Astrocyte of the spinal cord (primary cell): ENCODE results near the gene DISC1.

Source experiments
- DNase-seq: peaks from one replicate; pipeline ENCODE4 v3.0.0; 2011; ENCODE audit warnings: low read depth, low spot score
- H3K4me3 ChIP-seq: 2 replicates; pipeline ENCODE4 v1.5.1; 2011; ENCODE audit warnings: low read depth, mild to moderate bottlenecking, low read length, moderate library complexity
- CTCF ChIP-seq: IDR thresholded peaks from 2 replicates; pipeline ENCODE4 v1.5.1; 2012; ENCODE audit warnings: low read depth, mild to moderate bottlenecking, low read length, inconsistent platforms
- in situ Hi-C: cut with HindIII; loops from 2 replicates; pipeline ENCODE4 v1.10.0; 2017; ENCODE audit warnings: low sequenced_read_pairs

The DISC1 gene

DNA sequence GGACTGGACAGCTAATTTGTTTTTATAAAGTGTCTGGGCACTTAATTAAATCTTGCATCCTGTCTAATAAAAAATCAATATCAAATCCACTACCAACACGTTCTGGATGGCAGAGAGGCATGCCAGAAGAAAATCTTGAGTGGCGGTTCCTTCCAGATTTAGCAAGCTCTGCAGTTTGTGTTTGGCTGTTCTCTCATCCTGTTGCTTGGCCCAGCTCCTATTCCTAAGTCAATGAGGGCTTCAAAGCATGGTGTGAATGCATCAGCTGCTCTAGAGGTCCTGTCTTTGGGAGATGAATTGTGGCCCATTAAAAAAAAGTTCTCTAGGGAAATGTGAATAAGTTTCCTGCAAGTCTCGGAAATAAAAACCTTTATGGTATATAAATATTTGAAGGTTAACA lies 90.3 kb downstream of the DISC1 start:
- DNase-seq = no peak
- H3K4me3 ChIP-seq = no peak overlapping the region
- in situ Hi-C loops = no loop called here
- no peak for TF ChIP-seq CTCF

DNA sequence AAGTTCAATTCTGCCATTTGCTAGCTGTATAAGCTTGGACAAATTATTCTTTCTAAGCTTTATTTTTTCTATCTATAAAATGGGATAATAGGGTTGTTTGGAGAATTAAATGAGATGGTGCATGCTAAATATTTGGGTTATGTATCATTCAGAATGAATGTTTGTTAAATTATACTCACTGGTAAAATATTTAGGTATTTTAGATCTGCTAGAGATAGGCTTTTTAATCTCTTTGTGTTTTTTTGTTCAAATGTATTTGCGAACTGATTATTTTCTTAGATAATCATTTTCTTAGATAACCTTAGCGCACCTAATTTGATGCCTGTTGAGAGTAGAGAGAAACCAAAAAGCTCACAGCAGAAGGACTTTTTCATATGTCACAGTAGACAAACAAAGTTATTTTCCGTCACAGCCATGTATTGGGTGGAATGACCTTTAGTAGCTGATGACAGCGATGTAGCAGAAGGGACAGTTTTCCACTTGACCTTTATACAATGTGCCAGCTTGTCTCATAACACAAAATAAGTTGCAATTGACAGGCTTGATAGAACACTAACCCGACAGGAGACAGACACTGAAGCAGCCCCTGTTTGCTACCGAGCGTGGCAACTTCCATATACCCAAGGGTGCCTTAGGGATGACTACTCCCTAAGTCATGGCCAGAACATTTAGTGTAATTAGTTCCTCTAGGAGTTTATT lies 93.0 kb downstream of the DISC1 start:
- in situ Hi-C loops = no loop called here
- no peak overlapping the region for H3K4me3 ChIP-seq
- TF ChIP-seq CTCF = no peak
- no peak for DNase-seq

- DNase-seq = no peak
- in situ Hi-C loops = no loop called here
Observed at GRCh38 chr1:231720652-231721325, 94.2 kb downstream of the DISC1 start.

DNA sequence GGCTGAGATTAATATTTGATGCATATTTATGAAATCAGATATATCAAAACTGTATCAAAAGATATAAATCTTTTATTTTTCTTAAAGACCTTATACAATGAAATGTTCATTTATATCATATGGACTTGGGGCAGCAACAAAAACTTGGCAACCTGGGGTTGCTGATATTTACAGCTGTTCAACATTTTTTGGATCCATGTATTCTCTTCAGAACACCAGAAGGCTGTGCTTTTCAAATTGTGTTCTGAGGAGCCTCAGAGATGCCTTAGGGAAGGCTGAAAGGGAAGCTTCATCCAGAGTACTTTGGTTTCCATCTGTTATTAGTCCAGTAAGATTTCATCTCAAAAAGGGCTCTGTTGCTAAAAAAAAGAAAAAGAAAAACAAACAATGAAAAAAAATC lies 94.8 kb downstream of the DISC1 start:
- no peak for DNase-seq
- in situ Hi-C loops = no loop called here

More at GRCh38 chr1:231720652-231721325, 94.2 kb downstream of the DISC1 start:
- no peak overlapping the region for H3K4me3 ChIP-seq
- no peak for TF ChIP-seq CTCF

GRCh38 chr1:231722356-231722755 lies 95.8 kb downstream of the DISC1 start:
- in situ Hi-C loops = no loop called here
- DNase-seq = no peak
- H3K4me3 ChIP-seq = no peak overlapping the region
- TF ChIP-seq CTCF = no peak

More for the DNA sequence above, 94.8 kb downstream of the DISC1 start:
- H3K4me3 ChIP-seq = no peak overlapping the region
- no peak for TF ChIP-seq CTCF

- TF ChIP-seq CTCF = no peak
- H3K4me3 ChIP-seq = no peak overlapping the region
- DNase-seq = no peak
- in situ Hi-C loops = no loop called here
Observed at GRCh38 chr1:231723146-231723545, 96.6 kb downstream of the DISC1 start.
